Cardiac fibroblast (primary cell): ENCODE data around the gene MGST2.

Experiments used
- DNase-seq, 2 donors: peaks; one replicate each; pipeline versions ENCODE4 v3.0.0 to v3.0.0-alpha.2; 2010; ENCODE audit warnings: low read depth in 2 of 2
- H3K4me3 ChIP-seq, 2 donors: replicated peaks in 1 of 2; 1 replicate in 1 of 2; 2 replicates in 1 of 2; pipeline ENCODE4 v1.5.1; 2011; ENCODE audit warnings: low read depth in 2 of 2, low read length in 2 of 2, mild to moderate bottlenecking in 2 of 2, moderate library complexity in 1 of 2
- TF ChIP-seq, protein P1 (sequence below): IDR thresholded peaks from one replicate; pipeline ENCODE4 v1.5.1; 2011; ENCODE audit warnings: low read depth, mild to moderate bottlenecking, low read length, inconsistent platforms

Gene MGST2

DNA sequence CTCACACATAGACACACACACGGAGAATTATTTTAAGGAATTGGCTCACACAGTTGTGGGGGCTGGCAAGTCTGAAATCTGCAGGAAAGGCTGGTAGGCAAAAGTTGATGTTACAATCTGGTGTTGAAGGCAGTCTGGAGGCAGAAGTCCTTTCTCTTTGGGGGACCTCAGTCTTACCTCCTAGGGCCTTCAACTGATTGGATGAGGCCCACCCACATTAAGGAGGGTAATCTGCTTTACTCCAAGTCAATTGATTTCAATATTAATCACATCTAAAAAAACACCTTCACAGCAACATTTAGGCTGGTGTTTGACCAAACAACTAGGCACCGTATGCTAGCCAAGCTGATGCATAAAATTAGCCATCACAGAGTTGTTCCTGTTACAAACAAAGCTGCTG, 10.7 kb downstream of the MGST2 start:
- H3K4me3 ChIP-seq = no peak overlapping the region
- DNase-seq = no peak
- TF ChIP-seq, protein P1, sequence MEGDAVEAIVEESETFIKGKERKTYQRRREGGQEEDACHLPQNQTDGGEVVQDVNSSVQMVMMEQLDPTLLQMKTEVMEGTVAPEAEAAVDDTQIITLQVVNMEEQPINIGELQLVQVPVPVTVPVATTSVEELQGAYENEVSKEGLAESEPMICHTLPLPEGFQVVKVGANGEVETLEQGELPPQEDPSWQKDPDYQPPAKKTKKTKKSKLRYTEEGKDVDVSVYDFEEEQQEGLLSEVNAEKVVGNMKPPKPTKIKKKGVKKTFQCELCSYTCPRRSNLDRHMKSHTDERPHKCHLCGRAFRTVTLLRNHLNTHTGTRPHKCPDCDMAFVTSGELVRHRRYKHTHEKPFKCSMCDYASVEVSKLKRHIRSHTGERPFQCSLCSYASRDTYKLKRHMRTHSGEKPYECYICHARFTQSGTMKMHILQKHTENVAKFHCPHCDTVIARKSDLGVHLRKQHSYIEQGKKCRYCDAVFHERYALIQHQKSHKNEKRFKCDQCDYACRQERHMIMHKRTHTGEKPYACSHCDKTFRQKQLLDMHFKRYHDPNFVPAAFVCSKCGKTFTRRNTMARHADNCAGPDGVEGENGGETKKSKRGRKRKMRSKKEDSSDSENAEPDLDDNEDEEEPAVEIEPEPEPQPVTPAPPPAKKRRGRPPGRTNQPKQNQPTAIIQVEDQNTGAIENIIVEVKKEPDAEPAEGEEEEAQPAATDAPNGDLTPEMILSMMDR = no peak

DNA sequence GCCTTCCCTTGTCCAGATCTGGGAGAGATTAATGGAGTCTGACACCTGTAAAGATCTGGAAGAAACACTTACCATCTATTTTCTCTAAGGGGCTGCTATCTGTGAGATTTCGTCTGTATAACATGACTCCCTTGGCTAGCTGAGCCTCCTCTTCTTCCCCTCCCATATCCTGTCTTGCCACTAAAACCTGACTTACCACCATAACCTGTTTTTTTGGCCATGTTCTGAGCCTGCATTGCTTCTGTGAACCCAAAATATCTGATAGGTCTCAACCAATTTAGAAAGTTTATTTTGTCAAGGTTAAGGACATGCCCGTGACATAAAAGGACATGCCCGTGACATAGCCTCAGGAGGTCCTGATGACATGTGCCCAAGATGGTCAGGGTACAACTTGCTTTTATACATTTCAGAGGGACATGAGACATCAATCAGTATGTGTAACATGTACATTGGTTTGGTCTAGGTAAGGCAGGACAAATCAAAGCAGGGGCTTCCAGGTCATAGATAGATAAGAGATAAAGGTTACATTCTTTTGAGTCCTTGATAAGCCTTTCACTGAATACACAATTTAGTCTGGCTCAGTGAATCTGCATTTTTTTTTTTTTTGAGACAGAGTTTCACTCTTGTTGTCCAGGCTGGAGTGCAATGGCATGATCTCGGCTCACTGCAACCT, 11.4 kb downstream of the MGST2 start:
- no peak overlapping the region for H3K4me3 ChIP-seq
- DNase-seq = no peak
- TF ChIP-seq, protein P1 = no peak

DNA sequence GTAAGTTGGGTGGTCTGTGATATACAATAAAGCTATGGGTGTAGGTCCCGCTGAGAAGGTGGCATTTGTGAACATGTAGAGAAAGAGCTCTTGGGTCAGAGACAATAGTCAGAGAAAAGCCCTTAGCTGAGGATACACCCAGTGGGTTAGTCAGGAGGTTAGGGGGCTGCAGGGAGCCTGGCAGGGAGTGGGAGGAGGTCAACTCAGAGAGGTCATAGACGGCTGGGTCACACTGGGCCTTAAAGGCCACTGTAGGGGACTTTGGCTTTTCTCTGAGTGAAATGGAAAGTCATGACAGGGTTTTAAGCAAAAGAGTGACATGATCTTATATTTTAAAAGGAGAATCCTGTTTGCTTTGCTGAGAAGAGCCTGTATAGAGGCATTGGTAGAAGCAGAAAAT, 16.7 kb downstream of the MGST2 start:
- TF ChIP-seq, protein P1 = no peak
- no peak for DNase-seq
- H3K4me3 ChIP-seq = no peak overlapping the region

DNA sequence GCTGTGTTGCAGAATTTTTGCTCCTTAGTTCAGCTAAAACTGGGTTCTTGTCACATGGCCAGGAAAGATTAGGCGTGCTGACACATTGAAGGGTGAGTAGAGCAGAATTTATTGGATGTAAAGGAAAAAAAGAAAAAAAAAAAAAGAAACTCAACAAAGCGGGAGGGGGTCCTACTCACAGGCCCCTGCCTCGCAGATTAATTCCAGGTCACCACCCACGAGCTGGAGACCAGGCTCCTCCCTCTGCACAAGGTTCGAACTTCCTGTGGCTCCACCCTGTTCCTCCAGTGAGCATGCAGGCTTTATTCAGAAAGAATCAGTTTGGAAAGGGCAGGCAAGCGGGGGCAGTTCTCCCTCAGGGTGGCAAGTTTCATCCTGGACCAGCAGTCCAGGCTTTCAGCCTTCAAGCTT, 17.1 kb downstream of the MGST2 start:
- no peak overlapping the region for H3K4me3 ChIP-seq
- TF ChIP-seq, protein P1 = no peak
- peak; percentile 5 to 69 for DNase-seq

DNA sequence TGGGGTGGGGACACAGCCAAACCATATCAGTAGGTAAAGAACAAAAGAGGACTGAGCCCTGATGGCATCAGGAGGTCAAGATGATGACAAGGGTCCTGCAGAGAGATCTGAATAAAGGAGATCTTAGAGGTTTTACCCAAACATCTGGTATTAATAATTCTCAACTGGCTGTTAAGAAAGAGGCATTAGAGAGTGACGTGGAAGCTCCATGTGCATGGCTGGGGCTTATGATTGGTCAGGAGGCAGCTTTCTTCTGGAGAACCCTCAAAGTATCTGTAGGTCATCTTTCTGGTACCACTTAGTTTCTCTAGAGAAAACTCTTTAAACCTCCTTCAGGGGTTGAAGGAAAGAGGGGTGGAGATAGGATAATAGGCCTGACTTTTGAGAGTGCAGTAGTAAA, 18.7 kb downstream of the MGST2 start:
- no peak for DNase-seq
- TF ChIP-seq, protein P1 = no peak
- no peak overlapping the region for H3K4me3 ChIP-seq

DNA sequence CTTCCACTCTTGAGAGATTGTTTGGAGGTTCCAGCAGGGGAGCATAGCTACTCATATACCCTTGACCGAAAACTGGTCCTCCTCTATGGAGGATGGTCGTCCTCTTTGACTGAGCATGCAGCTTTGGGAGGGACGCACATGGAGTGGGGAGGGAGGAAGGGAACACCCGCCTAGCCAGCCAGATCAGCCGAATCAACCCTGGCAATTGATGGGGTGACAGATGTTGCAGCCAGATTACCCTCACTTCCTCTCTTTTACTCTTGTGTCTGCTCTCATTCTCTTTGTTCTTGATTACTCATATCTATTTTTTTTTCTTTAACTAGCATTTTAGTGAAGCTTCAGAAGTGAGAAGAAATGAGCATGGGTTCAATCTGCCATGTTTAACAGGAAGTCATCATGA, 19.6 kb downstream of the MGST2 start:
- DNase-seq = no peak
- TF ChIP-seq, protein P1 = no peak
- H3K4me3 ChIP-seq = no peak overlapping the region

DNA sequence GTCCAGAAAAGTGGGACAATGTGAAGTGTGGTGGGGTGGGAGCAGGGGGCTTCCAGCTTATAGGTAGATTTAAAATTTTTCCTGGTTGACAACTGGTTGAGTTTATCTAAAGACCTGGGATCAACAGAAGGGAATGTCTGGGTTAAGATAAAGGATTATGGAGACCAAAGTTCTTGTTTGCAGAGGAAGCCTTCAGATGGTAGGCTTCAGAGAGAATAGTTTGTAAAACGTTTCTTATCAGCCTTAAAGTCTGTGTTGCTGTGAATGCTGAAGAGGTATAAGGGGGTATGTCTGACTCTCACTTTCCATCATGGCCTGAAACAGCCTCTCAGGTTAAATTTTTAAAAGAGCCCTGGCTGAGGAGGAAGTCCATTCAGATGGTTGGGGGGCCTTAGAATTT, 20.5 kb downstream of the MGST2 start:
- DNase-seq = no peak
- no peak overlapping the region for H3K4me3 ChIP-seq
- TF ChIP-seq, protein P1 = no peak
